Measurements from ENCODE around the gene MYO1E. TPM values are rescaled to one million over a fixed set of nuclear protein-coding genes. Genes with fewer than 3 reads are reported as not detected.
A peak's percentile ranks its signal among the peaks of the same experiment; 100 is the strongest.

MYO1E gene
- total RNA-seq, 1 experiment from 2014 or later: 83.6 TPM

DNA sequence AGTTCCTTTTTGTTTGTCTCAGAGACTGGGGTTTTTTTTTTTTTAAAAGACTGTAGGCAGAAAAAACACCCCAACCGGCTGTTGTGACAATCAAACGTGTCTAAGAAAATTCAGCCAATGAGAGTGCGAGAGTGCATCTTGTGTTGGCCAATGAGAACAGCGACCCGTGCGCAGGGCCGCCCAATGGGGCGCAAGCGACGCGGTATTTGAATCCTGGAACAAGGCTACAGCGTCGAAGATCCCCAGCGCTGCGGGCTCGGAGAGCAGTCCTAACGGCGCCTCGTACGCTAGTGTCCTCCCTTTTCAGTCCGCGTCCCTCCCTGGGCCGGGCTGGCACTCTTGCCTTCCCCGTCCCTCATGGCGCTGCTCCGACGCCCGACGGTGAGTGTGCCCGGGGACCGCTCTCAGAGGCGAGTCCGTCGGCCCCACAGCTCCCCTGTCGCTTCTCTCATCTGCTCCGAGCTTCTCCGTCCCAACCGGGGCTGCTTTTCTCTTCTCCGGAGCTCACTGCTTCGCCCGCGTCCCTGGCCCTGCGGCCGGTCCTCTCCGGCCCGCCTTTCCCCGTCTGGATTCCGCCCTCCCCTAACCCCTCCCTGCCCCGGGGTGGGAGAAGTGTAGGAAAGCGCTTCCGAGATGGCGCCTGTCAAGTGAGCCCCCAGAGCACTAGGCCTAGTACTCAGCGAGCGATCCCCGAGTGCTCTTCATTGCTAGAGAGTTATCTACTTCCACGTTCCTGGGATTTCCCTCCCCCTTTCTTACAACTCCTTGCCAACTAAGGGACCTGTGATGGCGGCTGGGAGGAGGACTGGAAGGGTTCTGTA, 267.5 kb downstream of the MYO1E start, which contains the start of gene CCNB2 (continued):
- TF ChIP-seq, protein P1, sequence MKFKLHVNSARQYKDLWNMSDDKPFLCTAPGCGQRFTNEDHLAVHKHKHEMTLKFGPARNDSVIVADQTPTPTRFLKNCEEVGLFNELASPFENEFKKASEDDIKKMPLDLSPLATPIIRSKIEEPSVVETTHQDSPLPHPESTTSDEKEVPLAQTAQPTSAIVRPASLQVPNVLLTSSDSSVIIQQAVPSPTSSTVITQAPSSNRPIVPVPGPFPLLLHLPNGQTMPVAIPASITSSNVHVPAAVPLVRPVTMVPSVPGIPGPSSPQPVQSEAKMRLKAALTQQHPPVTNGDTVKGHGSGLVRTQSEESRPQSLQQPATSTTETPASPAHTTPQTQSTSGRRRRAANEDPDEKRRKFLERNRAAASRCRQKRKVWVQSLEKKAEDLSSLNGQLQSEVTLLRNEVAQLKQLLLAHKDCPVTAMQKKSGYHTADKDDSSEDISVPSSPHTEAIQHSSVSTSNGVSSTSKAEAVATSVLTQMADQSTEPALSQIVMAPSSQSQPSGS (CRISPR knock-in tag; IDR thresholded peaks at IDR 0.05; ENCODE audit: borderline replicate concordance, low read depth): no peak
- peak; percentile 55; the same call in 1 of the 2 replicates for TF ChIP-seq ESRRA (CRISPR knock-in tag; IDR thresholded peaks at IDR 0.05; ENCODE audit: borderline replicate concordance)
- TF ChIP-seq, protein P2, sequence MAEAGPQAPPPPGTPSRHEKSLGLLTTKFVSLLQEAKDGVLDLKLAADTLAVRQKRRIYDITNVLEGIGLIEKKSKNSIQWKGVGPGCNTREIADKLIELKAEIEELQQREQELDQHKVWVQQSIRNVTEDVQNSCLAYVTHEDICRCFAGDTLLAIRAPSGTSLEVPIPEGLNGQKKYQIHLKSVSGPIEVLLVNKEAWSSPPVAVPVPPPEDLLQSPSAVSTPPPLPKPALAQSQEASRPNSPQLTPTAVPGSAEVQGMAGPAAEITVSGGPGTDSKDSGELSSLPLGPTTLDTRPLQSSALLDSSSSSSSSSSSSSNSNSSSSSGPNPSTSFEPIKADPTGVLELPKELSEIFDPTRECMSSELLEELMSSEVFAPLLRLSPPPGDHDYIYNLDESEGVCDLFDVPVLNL (CRISPR knock-in tag; IDR thresholded peaks at IDR 0.05; ENCODE audit: borderline replicate concordance, low read depth): no peak
- TF ChIP-seq, protein P3, sequence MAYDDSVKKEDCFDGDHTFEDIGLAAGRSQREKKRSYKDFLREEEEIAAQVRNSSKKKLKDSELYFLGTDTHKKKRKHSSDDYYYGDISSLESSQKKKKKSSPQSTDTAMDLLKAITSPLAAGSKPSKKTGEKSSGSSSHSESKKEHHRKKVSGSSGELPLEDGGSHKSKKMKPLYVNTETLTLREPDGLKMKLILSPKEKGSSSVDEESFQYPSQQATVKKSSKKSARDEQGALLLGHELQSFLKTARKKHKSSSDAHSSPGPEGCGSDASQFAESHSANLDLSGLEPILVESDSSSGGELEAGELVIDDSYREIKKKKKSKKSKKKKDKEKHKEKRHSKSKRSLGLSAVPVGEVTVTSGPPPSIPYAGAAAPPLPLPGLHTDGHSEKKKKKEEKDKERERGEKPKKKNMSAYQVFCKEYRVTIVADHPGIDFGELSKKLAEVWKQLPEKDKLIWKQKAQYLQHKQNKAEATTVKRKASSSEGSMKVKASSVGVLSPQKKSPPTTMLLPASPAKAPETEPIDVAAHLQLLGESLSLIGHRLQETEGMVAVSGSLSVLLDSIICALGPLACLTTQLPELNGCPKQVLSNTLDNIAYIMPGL (CRISPR knock-in tag; IDR thresholded peaks at IDR 0.05): no peak
- TF ChIP-seq ZNF138 (CRISPR knock-in tag; conservative IDR thresholded peaks at IDR 0.05): no peak
- TF ChIP-seq ZNF263 (CRISPR knock-in tag; IDR thresholded peaks at IDR 0.05; ENCODE audit: low read depth): no peak
- TF ChIP-seq GABPB1 (CRISPR knock-in tag; IDR thresholded peaks at IDR 0.05): peak; percentile 53; the same call in 1 of the 2 replicates
- TF ChIP-seq CBFB (CRISPR knock-in tag; IDR thresholded peaks at IDR 0.05; ENCODE audit: low read depth): 0 out of 2 replicates have a peak, but pooled peaks have one; percentile 23
- TF ChIP-seq, protein P4, sequence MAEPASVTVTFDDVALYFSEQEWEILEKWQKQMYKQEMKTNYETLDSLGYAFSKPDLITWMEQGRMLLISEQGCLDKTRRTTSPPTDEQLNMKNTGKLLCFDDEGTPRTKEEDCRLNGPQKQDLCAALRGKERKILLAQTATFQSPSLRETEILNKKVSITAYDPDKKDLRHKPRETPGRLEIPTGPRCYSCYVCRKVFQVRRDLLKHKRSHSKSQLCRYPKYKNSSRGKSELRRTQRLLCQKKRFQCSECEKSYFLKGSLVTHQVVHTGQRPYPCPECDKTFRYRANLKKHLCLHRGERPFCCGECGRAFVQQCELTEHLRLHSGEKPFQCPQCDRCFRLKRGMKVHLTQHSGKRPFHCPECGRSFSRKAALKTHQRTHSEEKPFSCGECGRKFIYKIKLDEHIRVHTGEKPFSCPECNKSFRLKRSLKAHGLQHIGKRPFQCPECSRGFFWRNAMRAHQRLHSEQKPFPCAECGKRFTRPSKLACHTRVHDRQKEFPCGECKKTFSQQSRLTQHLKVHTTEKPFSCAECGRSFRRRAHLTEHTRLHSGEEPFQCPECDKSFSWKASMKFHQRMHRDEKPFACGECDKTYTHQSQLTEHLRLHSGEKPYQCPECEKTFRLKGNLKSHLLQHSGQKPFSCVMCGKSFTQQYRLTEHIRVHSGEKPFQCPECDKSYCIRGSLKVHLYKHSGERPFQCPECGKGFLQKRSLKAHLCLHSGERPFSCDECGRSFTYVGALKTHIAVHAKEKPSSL (CRISPR knock-in tag; conservative IDR thresholded peaks at IDR 0.05): no peak
- TF ChIP-seq, protein P5, sequence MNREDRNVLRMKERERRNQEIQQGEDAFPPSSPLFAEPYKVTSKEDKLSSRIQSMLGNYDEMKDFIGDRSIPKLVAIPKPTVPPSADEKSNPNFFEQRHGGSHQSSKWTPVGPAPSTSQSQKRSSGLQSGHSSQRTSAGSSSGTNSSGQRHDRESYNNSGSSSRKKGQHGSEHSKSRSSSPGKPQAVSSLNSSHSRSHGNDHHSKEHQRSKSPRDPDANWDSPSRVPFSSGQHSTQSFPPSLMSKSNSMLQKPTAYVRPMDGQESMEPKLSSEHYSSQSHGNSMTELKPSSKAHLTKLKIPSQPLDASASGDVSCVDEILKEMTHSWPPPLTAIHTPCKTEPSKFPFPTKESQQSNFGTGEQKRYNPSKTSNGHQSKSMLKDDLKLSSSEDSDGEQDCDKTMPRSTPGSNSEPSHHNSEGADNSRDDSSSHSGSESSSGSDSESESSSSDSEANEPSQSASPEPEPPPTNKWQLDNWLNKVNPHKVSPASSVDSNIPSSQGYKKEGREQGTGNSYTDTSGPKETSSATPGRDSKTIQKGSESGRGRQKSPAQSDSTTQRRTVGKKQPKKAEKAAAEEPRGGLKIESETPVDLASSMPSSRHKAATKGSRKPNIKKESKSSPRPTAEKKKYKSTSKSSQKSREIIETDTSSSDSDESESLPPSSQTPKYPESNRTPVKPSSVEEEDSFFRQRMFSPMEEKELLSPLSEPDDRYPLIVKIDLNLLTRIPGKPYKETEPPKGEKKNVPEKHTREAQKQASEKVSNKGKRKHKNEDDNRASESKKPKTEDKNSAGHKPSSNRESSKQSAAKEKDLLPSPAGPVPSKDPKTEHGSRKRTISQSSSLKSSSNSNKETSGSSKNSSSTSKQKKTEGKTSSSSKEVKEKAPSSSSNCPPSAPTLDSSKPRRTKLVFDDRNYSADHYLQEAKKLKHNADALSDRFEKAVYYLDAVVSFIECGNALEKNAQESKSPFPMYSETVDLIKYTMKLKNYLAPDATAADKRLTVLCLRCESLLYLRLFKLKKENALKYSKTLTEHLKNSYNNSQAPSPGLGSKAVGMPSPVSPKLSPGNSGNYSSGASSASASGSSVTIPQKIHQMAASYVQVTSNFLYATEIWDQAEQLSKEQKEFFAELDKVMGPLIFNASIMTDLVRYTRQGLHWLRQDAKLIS (CRISPR knock-in tag; IDR thresholded peaks at IDR 0.05; ENCODE audit: borderline replicate concordance): no peak
- no peak for TF ChIP-seq NR1H2 (CRISPR knock-in tag; IDR thresholded peaks at IDR 0.05)
- TF ChIP-seq, protein P6, sequence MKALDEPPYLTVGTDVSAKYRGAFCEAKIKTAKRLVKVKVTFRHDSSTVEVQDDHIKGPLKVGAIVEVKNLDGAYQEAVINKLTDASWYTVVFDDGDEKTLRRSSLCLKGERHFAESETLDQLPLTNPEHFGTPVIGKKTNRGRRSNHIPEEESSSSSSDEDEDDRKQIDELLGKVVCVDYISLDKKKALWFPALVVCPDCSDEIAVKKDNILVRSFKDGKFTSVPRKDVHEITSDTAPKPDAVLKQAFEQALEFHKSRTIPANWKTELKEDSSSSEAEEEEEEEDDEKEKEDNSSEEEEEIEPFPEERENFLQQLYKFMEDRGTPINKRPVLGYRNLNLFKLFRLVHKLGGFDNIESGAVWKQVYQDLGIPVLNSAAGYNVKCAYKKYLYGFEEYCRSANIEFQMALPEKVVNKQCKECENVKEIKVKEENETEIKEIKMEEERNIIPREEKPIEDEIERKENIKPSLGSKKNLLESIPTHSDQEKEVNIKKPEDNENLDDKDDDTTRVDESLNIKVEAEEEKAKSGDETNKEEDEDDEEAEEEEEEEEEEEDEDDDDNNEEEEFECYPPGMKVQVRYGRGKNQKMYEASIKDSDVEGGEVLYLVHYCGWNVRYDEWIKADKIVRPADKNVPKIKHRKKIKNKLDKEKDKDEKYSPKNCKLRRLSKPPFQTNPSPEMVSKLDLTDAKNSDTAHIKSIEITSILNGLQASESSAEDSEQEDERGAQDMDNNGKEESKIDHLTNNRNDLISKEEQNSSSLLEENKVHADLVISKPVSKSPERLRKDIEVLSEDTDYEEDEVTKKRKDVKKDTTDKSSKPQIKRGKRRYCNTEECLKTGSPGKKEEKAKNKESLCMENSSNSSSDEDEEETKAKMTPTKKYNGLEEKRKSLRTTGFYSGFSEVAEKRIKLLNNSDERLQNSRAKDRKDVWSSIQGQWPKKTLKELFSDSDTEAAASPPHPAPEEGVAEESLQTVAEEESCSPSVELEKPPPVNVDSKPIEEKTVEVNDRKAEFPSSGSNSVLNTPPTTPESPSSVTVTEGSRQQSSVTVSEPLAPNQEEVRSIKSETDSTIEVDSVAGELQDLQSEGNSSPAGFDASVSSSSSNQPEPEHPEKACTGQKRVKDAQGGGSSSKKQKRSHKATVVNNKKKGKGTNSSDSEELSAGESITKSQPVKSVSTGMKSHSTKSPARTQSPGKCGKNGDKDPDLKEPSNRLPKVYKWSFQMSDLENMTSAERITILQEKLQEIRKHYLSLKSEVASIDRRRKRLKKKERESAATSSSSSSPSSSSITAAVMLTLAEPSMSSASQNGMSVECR (CRISPR knock-in tag; IDR thresholded peaks at IDR 0.05; ENCODE audit: borderline replicate concordance): peak; percentile 88; the same call in 1 of the 2 replicates
- TF ChIP-seq, protein P7, sequence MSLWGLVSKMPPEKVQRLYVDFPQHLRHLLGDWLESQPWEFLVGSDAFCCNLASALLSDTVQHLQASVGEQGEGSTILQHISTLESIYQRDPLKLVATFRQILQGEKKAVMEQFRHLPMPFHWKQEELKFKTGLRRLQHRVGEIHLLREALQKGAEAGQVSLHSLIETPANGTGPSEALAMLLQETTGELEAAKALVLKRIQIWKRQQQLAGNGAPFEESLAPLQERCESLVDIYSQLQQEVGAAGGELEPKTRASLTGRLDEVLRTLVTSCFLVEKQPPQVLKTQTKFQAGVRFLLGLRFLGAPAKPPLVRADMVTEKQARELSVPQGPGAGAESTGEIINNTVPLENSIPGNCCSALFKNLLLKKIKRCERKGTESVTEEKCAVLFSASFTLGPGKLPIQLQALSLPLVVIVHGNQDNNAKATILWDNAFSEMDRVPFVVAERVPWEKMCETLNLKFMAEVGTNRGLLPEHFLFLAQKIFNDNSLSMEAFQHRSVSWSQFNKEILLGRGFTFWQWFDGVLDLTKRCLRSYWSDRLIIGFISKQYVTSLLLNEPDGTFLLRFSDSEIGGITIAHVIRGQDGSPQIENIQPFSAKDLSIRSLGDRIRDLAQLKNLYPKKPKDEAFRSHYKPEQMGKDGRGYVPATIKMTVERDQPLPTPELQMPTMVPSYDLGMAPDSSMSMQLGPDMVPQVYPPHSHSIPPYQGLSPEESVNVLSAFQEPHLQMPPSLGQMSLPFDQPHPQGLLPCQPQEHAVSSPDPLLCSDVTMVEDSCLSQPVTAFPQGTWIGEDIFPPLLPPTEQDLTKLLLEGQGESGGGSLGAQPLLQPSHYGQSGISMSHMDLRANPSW (CRISPR knock-in tag; conservative IDR thresholded peaks at IDR 0.05; ENCODE audit: low read depth): no peak
- TF ChIP-seq TEAD1 (CRISPR knock-in tag; IDR thresholded peaks at IDR 0.05): peak; percentile 18; the same call in 1 of the 2 replicates
- no peak for TF ChIP-seq NR2C2 (CRISPR knock-in tag; IDR thresholded peaks at IDR 0.05)
- TF ChIP-seq, protein P8, sequence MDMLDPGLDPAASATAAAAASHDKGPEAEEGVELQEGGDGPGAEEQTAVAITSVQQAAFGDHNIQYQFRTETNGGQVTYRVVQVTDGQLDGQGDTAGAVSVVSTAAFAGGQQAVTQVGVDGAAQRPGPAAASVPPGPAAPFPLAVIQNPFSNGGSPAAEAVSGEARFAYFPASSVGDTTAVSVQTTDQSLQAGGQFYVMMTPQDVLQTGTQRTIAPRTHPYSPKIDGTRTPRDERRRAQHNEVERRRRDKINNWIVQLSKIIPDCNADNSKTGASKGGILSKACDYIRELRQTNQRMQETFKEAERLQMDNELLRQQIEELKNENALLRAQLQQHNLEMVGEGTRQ (CRISPR knock-in tag; IDR thresholded peaks at IDR 0.05): peak; percentile 61
